HUES6 (cell line): ENCODE measurements around the gene NRDC.
"Not testable (repeated sequence)": the region's sequence is repeated elsewhere in the genome, so short reads cannot be mapped to it uniquely, and the experiment has no call there.

Source experiments
- H3K27ac ChIP-seq: 2 replicates; pipeline ENCODE4 v1.7.0; 2013; ENCODE audit warnings: low read depth, mild to moderate bottlenecking, low read length, inconsistent platforms
- H3K27me3 ChIP-seq: 2 replicates; pipeline ENCODE4 v1.6.1; 2013; ENCODE audit warnings: low read length; ENCODE audit not compliant: control insufficient read depth, insufficient read depth
- H3K36me3 ChIP-seq: 2 replicates; pipeline ENCODE4 v1.6.1; 2013; ENCODE audit warnings: low read length; ENCODE audit not compliant: control insufficient read depth, insufficient read depth
- H3K4me1 ChIP-seq: 2 replicates; pipeline ENCODE4 v1.6.1; 2013; ENCODE audit warnings: low read length; ENCODE audit not compliant: control insufficient read depth, insufficient read depth
- H3K4me3 ChIP-seq: 2 replicates; pipeline ENCODE4 v1.5.1; 2013; ENCODE audit warnings: low read depth, low read length
- H3K9ac ChIP-seq: one replicate; pipeline ENCODE4 v1.6.1; 2013; ENCODE audit warnings: mild to moderate bottlenecking, low read length
- H3K9me3 ChIP-seq: 2 replicates; pipeline ENCODE4 v1.6.1; 2013; ENCODE audit warnings: low read depth, low read length; ENCODE audit not compliant: control insufficient read depth, insufficient read depth

NRDC gene

GRCh38 chr1:51910221-51911000 lies 31.9 kb upstream of the NRDC start:
- Histone ChIP-seq H3K36me3 (peaks cover 22% of the 10 kb centered on the region), H3K9ac (no peak overlapping the region), H3K27ac (no peak overlapping the region), H3K9me3 (no peaks in the 10 kb centered on the region), H3K4me3 (no peak overlapping the region), H3K27me3 (no peaks in the 10 kb centered on the region), H3K4me1 (peaks cover 15% of the 10 kb centered on the region; the same call in 1 of the 2 replicates)

- H3K4me1 ChIP-seq = peaks cover 15% of the 10 kb centered on the region; the same call in 1 of the 2 replicates
- no peaks in the 10 kb centered on the region for H3K9me3 ChIP-seq
- no peak overlapping the region for H3K27ac ChIP-seq
- no peak overlapping the region for H3K4me3 ChIP-seq
- no peaks in the 10 kb centered on the region for H3K27me3 ChIP-seq
- peaks cover 10% of the 10 kb centered on the region; the same call in 1 of the 2 replicates for H3K36me3 ChIP-seq
- H3K9ac ChIP-seq = no peak overlapping the region
Measured at GRCh38 chr1:51908499-51908898, 30.0 kb upstream of the NRDC start.

GRCh38 chr1:51907079-51907702 lies 28.7 kb upstream of the NRDC start:
- Histone ChIP-seq H3K4me3 (no peak overlapping the region), H3K36me3 (peaks cover 10% of the 10 kb centered on the region; the same call in 1 of the 2 replicates), H3K4me1 (peaks cover 15% of the 10 kb centered on the region; the same call in 1 of the 2 replicates), H3K9ac (no peak overlapping the region), H3K9me3 (no peaks in the 10 kb centered on the region), H3K27me3 (no peaks in the 10 kb centered on the region), H3K27ac (no peak overlapping the region)

- Histone ChIP-seq H3K36me3 (peaks cover 10% of the 10 kb centered on the region; the same call in 1 of the 2 replicates), H3K27me3 (no peaks in the 10 kb centered on the region), H3K9me3 (no peaks in the 10 kb centered on the region), H3K9ac (no peak overlapping the region), H3K4me1 (peaks cover 15% of the 10 kb centered on the region; the same call in 1 of the 2 replicates), H3K4me3 (no peak overlapping the region), H3K27ac (no peak overlapping the region)
Measured at GRCh38 chr1:51906306-51907078, 28.0 kb upstream of the NRDC start.

GRCh38 chr1:51902456-51902855 lies 23.9 kb upstream of the NRDC start:
- no peaks in the 10 kb centered on the region for H3K27me3 ChIP-seq
- no peaks in the 10 kb centered on the region for H3K9me3 ChIP-seq
- H3K9ac ChIP-seq = no peak overlapping the region
- no peak overlapping the region for H3K4me3 ChIP-seq
- no peak overlapping the region for H3K27ac ChIP-seq
- no peaks in the 10 kb centered on the region for H3K36me3 ChIP-seq
- H3K4me1 ChIP-seq = no peaks in the 10 kb centered on the region

GRCh38 chr1:51901151-51901550 lies 22.6 kb upstream of the NRDC start:
- H3K4me3 ChIP-seq = no peak overlapping the region
- no peaks in the 10 kb centered on the region for H3K36me3 ChIP-seq
- no peaks in the 10 kb centered on the region for H3K27me3 ChIP-seq
- no peak overlapping the region for H3K27ac ChIP-seq
- no peaks in the 10 kb centered on the region for H3K9me3 ChIP-seq
- peaks cover 3% of the 10 kb centered on the region for H3K4me1 ChIP-seq
- no peak overlapping the region for H3K9ac ChIP-seq

GRCh38 chr1:51899022-51899421 lies 20.5 kb upstream of the NRDC start:
- no peak overlapping the region for H3K9ac ChIP-seq
- no peak overlapping the region for H3K4me3 ChIP-seq
- no peaks in the 10 kb centered on the region for H3K36me3 ChIP-seq
- H3K27ac ChIP-seq = no peak overlapping the region
- H3K27me3 ChIP-seq = no peaks in the 10 kb centered on the region
- H3K9me3 ChIP-seq = no peaks in the 10 kb centered on the region
- peaks cover 3% of the 10 kb centered on the region for H3K4me1 ChIP-seq

GRCh38 chr1:51898090-51898734 lies 19.7 kb upstream of the NRDC start:
- Histone ChIP-seq H3K27ac (no peak overlapping the region), H3K36me3 (no peaks in the 10 kb centered on the region), H3K4me1 (peaks cover 3% of the 10 kb centered on the region), H3K9me3 (no peaks in the 10 kb centered on the region), H3K27me3 (no peaks in the 10 kb centered on the region), H3K9ac (no peak overlapping the region), H3K4me3 (no peak overlapping the region)

GRCh38 chr1:51897699-51898031 lies 19.1 kb upstream of the NRDC start:
- Histone ChIP-seq H3K4me1 (peaks cover 3% of the 10 kb centered on the region), H3K4me3 (no peak overlapping the region), H3K36me3 (no peaks in the 10 kb centered on the region), H3K9ac (no peak overlapping the region), H3K27me3 (no peaks in the 10 kb centered on the region), H3K27ac (no peak overlapping the region), H3K9me3 (no peaks in the 10 kb centered on the region)

- H3K36me3 ChIP-seq, H3K9me3 ChIP-seq, H3K27me3 ChIP-seq, H3K4me3 ChIP-seq, H3K4me1 ChIP-seq, H3K9ac ChIP-seq, H3K27ac ChIP-seq: not testable (repeated sequence)
Measured at GRCh38 chr1:51894748-51895147, 16.2 kb upstream of the NRDC start.
